K562 (cell line): ENCODE results near the gene PVALEF. TPM values are rescaled to one million over a fixed set of nuclear protein-coding genes. Genes with fewer than 3 reads are reported as not detected.
A peak's percentile ranks its signal among the peaks of the same experiment; 100 is the strongest.

Experiments used
- C11orf30 ChIP-seq: fragments of 450-650 bp; IDR thresholded peaks from 2 replicates; pipeline ENCODE4 v1.6.1; 2016; ENCODE audit warnings: low read depth, mild to moderate bottlenecking
- CBX2 ChIP-seq: fragments of 200-600 bp; sonication (generic); IDR thresholded peaks from one replicate; pipeline ENCODE4 v1.6.1; 2012; ENCODE audit warnings: mild to moderate bottlenecking, low read length, inconsistent platforms; ENCODE audit not compliant: insufficient read depth, poor library complexity, severe bottlenecking
- CHD4 ChIP-seq: fragments of 200-600 bp; sonication (generic); IDR thresholded peaks from 3 replicates; pipeline ENCODE4 v1.6.1; 2012; ENCODE audit warnings: low read depth, mild to moderate bottlenecking, mixed read lengths, low read length, inconsistent platforms; ENCODE audit not compliant: insufficient read depth, insufficient replicate concordance, poor library complexity, severe bottlenecking
- CTBP1 ChIP-seq: fragments of 450-650 bp; IDR thresholded peaks from 2 replicates; pipeline ENCODE4 v1.6.1; 2016; ENCODE audit warnings: borderline replicate concordance
- EZH2 ChIP-seq: IDR thresholded peaks from 2 replicates; pipeline ENCODE4 v1.6.1; 2012; ENCODE audit warnings: low read depth, mild to moderate bottlenecking, inconsistent platforms, low read length, borderline replicate concordance
- GATAD2A ChIP-seq: fragments of 450-650 bp; IDR thresholded peaks from 2 replicates; pipeline ENCODE4 v1.6.1; 2017
- IFI16 ChIP-seq: fragments of 250-450 bp; sonication (Bioruptor Pico); IDR thresholded peaks from 2 replicates; pipeline ENCODE4 v2.1.2; 2022; ENCODE audit warnings: mild to moderate bottlenecking, inconsistent platforms
- ILF3 ChIP-seq: fragments of 450-650 bp; IDR thresholded peaks from 2 replicates; pipeline ENCODE4 v1.6.1; 2018; ENCODE audit warnings: antibody characterized with exemption, mild to moderate bottlenecking, moderate library complexity, borderline replicate concordance
- MTA3 ChIP-seq: fragments of 450-650 bp; formaldehyde crosslinking; IDR thresholded peaks from 2 replicates; pipeline ENCODE4 v1.6.1; 2017; ENCODE audit warnings: mild to moderate bottlenecking, borderline replicate concordance
- NELFE ChIP-seq: IDR thresholded peaks from 2 replicates; pipeline ENCODE4 v1.6.1; 2011; ENCODE audit warnings: mild to moderate bottlenecking; ENCODE audit not compliant: insufficient read depth, insufficient read length
- POLR2AphosphoS5 ChIP-seq: IDR thresholded peaks from 2 replicates; pipeline ENCODE4 v1.6.1; 2011; ENCODE audit warnings: mild to moderate bottlenecking, low read depth, low read length, moderate library complexity; ENCODE audit not compliant: control insufficient read depth, insufficient read depth
- PRPF4 ChIP-seq: fragments of 200-400 bp; formaldehyde crosslinking; IDR thresholded peaks from one replicate; pipeline ENCODE4 v1.6.1; 2017; ENCODE audit warnings: low read length, low read depth, mild to moderate bottlenecking; ENCODE audit not compliant: insufficient read depth, poor library complexity, severe bottlenecking
- SMARCE1 ChIP-seq: fragments of 450-650 bp; IDR thresholded peaks from 2 replicates; pipeline ENCODE4 v1.7.1; 2016; ENCODE audit warnings: mild to moderate bottlenecking
- TBP ChIP-seq: optimal IDR thresholded peaks from 2 replicates; pipeline ENCODE3; 2011; ENCODE audit warnings: low read depth, low read length, improper control_type of control experiment
- TCF7L2 ChIP-seq: fragments of 150-350 bp; IDR thresholded peaks from 2 replicates; pipeline ENCODE4 v1.6.1; 2016; ENCODE audit warnings: low read depth, mild to moderate bottlenecking, low read length, moderate library complexity
- TRIM24 ChIP-seq, 2 experiments: fragments of 450-650 bp; IDR thresholded peaks; 2 replicates each; pipeline ENCODE4 v1.6.1; 2016
- XRCC5 ChIP-seq: fragments of 200-400 bp; formaldehyde crosslinking; IDR thresholded peaks from 2 replicates; pipeline ENCODE4 v1.6.1; 2017; ENCODE audit warnings: low read depth, mild to moderate bottlenecking, low read length
- ZNF174 ChIP-seq: fragments of 250-450 bp; sonication (Bioruptor Pico); IDR thresholded peaks from 2 replicates; pipeline ENCODE4 v1.4.0; 2020; ENCODE audit warnings: mild to moderate bottlenecking
- ZNF41 ChIP-seq: fragments of 250-450 bp; sonication (Bioruptor Pico); conservative IDR thresholded peaks from 2 replicates; pipeline ENCODE4 v1.4.0; 2020; ENCODE audit warnings: mild to moderate bottlenecking
- ZNF695 ChIP-seq: fragments of 450-650 bp; formaldehyde crosslinking; IDR thresholded peaks from 2 replicates; pipeline ENCODE4 v1.4.0; 2020; ENCODE audit warnings: mild to moderate bottlenecking, moderate library complexity
- polyA plus RNA-seq, 8 experiments: library from polyadenylated mRNA; depleted of rRNA in 4 of 8; stranded (reverse) in 5 of 8; unstranded in 3 of 8; fragments of >200 nt; fragmentation: Nextera tagmentation in 2 of 8; fragmentation: Illumina TruSeq in 1 of 8; extraction: Ambion mirVana in 2 of 8; extraction: Trizol in 1 of 8; gene quantifications; 2 replicates each; pipeline versions ENCODE4 v1.2.1 to v1.2.3, GENCODE V29; 2011 to 2014; ENCODE audit warnings: inconsistent platforms in 1 of 8, missing spikeins in 1 of 8
- total RNA-seq, 7 experiments: library from RNA; depleted of rRNA in 6 of 7; stranded (reverse); fragments of >200 nt in 6 of 7; fragmentation: Illumina TruSeq in 2 of 7; extraction: Trizol in 2 of 7; gene quantifications; 2 replicates each; pipeline versions ENCODE4 v1.2.1 to v1.2.3, GENCODE V29; 2011 to 2021; ENCODE audit warnings: low replicate concordance in 1 of 7
- TF ChIP-seq, protein P1 (sequence below), 2 experiments: fragments of 450-650 bp in 1 of 2; sonication (generic) in 1 of 2; formaldehyde crosslinking in 1 of 2; IDR thresholded peaks in 1 of 2; conservative IDR thresholded peaks in 1 of 2; 2 replicates each; pipeline versions ENCODE4 v1.6.1 to v1.8.1; 2016 to 2023; ENCODE audit warnings: mild to moderate bottlenecking in 2 of 2, moderate library complexity in 2 of 2, inconsistent platforms in 1 of 2, missing genetic modification reagents in 1 of 2
- TF ChIP-seq, protein P2 (sequence below): fragments of 450-650 bp; IDR thresholded peaks from 2 replicates; pipeline ENCODE4 v1.6.1; 2016; ENCODE audit warnings: borderline replicate concordance
- TF ChIP-seq, protein P3 (sequence below), 2 experiments: IDR thresholded peaks; 2 replicates each; pipeline ENCODE4 v1.6.1; 2011; ENCODE audit warnings: borderline replicate concordance in 1 of 2, control low read depth in 1 of 2, low read depth in 1 of 2, low read length in 1 of 2, mild to moderate bottlenecking in 1 of 2, mixed read lengths in 1 of 2, moderate library complexity in 1 of 2; ENCODE audit not compliant: insufficient read depth in 1 of 2, insufficient read length in 1 of 2, poor library complexity in 1 of 2, severe bottlenecking in 1 of 2; ENCODE audit errors: extremely low read depth in 1 of 2

The PVALEF gene
- total and polyA plus RNA-seq, 9 of the 15 experiments (the other 6 are each of a cell fraction or from before 2014, with no cell fraction given) = not detected

DNA sequence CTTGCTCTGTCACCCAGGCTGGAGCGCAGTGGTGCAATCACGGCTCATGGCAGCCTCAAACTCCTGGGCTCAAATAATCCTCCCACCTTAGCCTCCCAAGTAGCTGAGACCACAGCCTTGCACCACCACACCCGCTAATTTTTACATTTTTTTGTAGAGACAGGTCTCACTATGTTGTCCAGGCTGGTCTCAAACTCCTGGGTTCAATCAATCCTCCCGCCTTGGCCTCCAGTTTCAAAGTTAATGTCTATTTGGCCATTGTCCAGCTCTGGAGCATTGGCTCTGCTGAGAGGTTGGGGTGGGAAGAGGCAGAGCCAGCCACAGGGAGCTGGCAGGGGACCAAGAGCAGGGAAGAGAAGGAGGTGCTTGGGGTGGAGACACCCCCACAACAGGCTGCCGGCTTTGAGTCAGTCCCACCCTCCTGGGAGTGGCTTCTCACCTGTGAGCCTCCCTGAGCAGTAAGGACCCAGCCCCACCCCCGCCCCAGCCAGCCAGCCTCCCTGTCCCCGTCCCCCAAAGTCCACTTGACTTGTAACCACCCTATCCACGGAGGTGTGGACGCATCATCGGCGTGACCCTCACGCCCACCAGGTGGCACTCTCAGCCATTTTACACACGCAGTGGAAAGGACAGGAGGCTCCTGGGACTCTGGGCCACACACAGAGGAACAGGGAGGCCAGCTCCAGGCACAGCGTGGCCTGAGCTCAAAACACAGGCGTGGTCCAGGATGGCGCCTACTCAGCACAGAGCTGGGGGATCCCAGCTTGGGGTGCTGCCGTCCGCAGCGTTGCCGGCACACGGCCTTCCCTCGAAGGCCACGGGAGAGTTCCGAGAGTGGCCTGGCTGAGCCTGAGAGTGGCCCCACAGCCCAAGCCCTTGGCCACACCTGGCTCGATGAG lies 22.8 kb upstream of the PVALEF start (continued):
- TF ChIP-seq, protein P1, sequence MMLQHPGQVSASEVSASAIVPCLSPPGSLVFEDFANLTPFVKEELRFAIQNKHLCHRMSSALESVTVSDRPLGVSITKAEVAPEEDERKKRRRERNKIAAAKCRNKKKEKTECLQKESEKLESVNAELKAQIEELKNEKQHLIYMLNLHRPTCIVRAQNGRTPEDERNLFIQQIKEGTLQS (IDR thresholded peaks at IDR 0.05) = no peak
- TF ChIP-seq, protein P1 (CRISPR knock-in tag; conservative IDR thresholded peaks at IDR 0.05) = no peak
- TF ChIP-seq CTBP1 (peak; percentile 44; the same call in 1 of the 2 replicates), IFI16 (CRISPR knock-in tag) (no peak), TRIM24 (IDR thresholded peaks at IDR 0.05) (no peak), NELFE (no peak), TCF7L2 (no peak), ZNF695 (CRISPR knock-in tag) (no peak), POLR2AphosphoS5 (no peak), C11orf30 (no peak), CHD4 (no peak), EZH2 (no peak), TBP (no peak), ZNF174 (CRISPR knock-in tag) (no peak), ILF3 (no peak), GATAD2A (no peak), CBX2 (no peak), ZNF41 (no peak), MTA3 (no peak), SMARCE1 (no peak), XRCC5 (no peak), PRPF4 (no peak)
- TF ChIP-seq, protein P2, sequence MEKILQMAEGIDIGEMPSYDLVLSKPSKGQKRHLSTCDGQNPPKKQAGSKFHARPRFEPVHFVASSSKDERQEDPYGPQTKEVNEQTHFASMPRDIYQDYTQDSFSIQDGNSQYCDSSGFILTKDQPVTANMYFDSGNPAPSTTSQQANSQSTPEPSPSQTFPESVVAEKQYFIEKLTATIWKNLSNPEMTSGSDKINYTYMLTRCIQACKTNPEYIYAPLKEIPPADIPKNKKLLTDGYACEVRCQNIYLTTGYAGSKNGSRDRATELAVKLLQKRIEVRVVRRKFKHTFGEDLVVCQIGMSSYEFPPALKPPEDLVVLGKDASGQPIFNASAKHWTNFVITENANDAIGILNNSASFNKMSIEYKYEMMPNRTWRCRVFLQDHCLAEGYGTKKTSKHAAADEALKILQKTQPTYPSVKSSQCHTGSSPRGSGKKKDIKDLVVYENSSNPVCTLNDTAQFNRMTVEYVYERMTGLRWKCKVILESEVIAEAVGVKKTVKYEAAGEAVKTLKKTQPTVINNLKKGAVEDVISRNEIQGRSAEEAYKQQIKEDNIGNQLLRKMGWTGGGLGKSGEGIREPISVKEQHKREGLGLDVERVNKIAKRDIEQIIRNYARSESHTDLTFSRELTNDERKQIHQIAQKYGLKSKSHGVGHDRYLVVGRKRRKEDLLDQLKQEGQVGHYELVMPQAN = no peak
- TF ChIP-seq, protein P3, sequence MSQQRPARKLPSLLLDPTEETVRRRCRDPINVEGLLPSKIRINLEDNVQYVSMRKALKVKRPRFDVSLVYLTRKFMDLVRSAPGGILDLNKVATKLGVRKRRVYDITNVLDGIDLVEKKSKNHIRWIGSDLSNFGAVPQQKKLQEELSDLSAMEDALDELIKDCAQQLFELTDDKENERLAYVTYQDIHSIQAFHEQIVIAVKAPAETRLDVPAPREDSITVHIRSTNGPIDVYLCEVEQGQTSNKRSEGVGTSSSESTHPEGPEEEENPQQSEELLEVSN (IDR thresholded peaks at IDR 0.05; ENCODE audit: borderline replicate concordance in 1 of 2, extremely low read depth in 1 of 2, insufficient read depth in 1 of 2, insufficient read length in 1 of 2, low read depth in 1 of 2, low read length in 1 of 2, poor library complexity in 1 of 2, severe bottlenecking in 1 of 2) = peak in 1 of 2 experiments; percentile 6
